K562 (cell line): ENCODE data around the gene TRMT1. TPM values are rescaled to one million over a fixed set of nuclear protein-coding genes. Genes with fewer than 3 reads are reported as not detected.

Experiments used
- HIVEP1 ChIP-seq: fragments of 250-450 bp; sonication (Bioruptor Pico); IDR thresholded peaks from 2 replicates; pipeline ENCODE4 v1.4.0; 2020; ENCODE audit warnings: mild to moderate bottlenecking
- MAFK ChIP-seq: IDR thresholded peaks from 2 replicates; pipeline ENCODE4 v1.6.1; 2011; ENCODE audit warnings: low read length, improper control_type of control experiment
- MYBL2 ChIP-seq, 2 experiments: fragments of 450-650 bp in 1 of 2; sonication (generic) in 1 of 2; formaldehyde crosslinking in 1 of 2; IDR thresholded peaks; 2 replicates each; pipeline versions ENCODE4 v1.6.1 to v1.8.1; 2017 to 2022; ENCODE audit warnings: borderline replicate concordance in 1 of 2, inconsistent platforms in 1 of 2, low read depth in 1 of 2, mild to moderate bottlenecking in 1 of 2, missing genetic modification reagents in 1 of 2, moderate library complexity in 1 of 2
- NCOA4 ChIP-seq: fragments of 450-650 bp; IDR thresholded peaks from 2 replicates; pipeline ENCODE4 v1.6.1; 2018; ENCODE audit warnings: mild to moderate bottlenecking; ENCODE audit not compliant: partially characterized antibody
- NFYB ChIP-seq: IDR thresholded peaks from 2 replicates; pipeline ENCODE4 v1.6.1; 2011; ENCODE audit warnings: mild to moderate bottlenecking, moderate library complexity; ENCODE audit not compliant: insufficient read length; ENCODE audit errors: extremely low read depth
- POLR3A ChIP-seq: IDR thresholded peaks from 2 replicates; pipeline ENCODE4 v1.6.1; 2011; ENCODE audit warnings: borderline replicate concordance, mild to moderate bottlenecking, moderate library complexity; ENCODE audit not compliant: insufficient read length, insufficient read depth; ENCODE audit errors: extremely low read depth
- SMAD2 ChIP-seq: fragments of 150-350 bp; IDR thresholded peaks from 2 replicates; pipeline ENCODE4 v1.6.1; 2014; ENCODE audit warnings: low read depth, mild to moderate bottlenecking, low read length
- SRSF7 ChIP-seq: fragments of 200-400 bp; formaldehyde crosslinking; optimal IDR thresholded peaks from 2 replicates; pipeline ENCODE3; 2017; ENCODE audit warnings: mild to moderate bottlenecking, low read depth, low read length
- TAL1 ChIP-seq: fragments of 450-650 bp; IDR thresholded peaks from 2 replicates; pipeline ENCODE4 v1.6.1; 2016; ENCODE audit warnings: mild to moderate bottlenecking
- XRCC5 ChIP-seq: fragments of 200-400 bp; formaldehyde crosslinking; IDR thresholded peaks from 2 replicates; pipeline ENCODE4 v1.6.1; 2017; ENCODE audit warnings: low read depth, mild to moderate bottlenecking, low read length
- ZFP1 ChIP-seq: fragments of 450-650 bp; formaldehyde crosslinking; IDR thresholded peaks from 2 replicates; pipeline ENCODE4 v1.4.0; 2020; ENCODE audit warnings: mild to moderate bottlenecking, mixed read lengths
- polyA plus RNA-seq, 8 experiments: library from polyadenylated mRNA; depleted of rRNA in 4 of 8; stranded (reverse) in 5 of 8; unstranded in 3 of 8; fragments of >200 nt; fragmentation: Nextera tagmentation in 2 of 8; fragmentation: Illumina TruSeq in 1 of 8; extraction: Ambion mirVana in 2 of 8; extraction: Trizol in 1 of 8; gene quantifications; 2 replicates each; pipeline versions ENCODE4 v1.2.1 to v1.2.3, GENCODE V29; 2011 to 2014; ENCODE audit warnings: inconsistent platforms in 1 of 8, missing spikeins in 1 of 8
- total RNA-seq, 7 experiments: library from RNA; depleted of rRNA in 6 of 7; stranded (reverse); fragments of >200 nt in 6 of 7; fragmentation: Illumina TruSeq in 2 of 7; extraction: Trizol in 2 of 7; gene quantifications; 2 replicates each; pipeline versions ENCODE4 v1.2.1 to v1.2.3, GENCODE V29; 2011 to 2021; ENCODE audit warnings: low replicate concordance in 1 of 7
- TF ChIP-seq, protein P1 (sequence below): sonication (generic); formaldehyde crosslinking; IDR thresholded peaks from 2 replicates; pipeline ENCODE4 v1.8.1; 2022; ENCODE audit warnings: missing genetic modification reagents
- TF ChIP-seq, protein P2 (sequence below), 2 experiments: fragments of 450-650 bp; formaldehyde crosslinking in 1 of 2; IDR thresholded peaks; 2 replicates each; pipeline versions ENCODE4 v1.4.0 to v1.6.1; 2014 to 2020; ENCODE audit warnings: mild to moderate bottlenecking in 2 of 2, borderline replicate concordance in 1 of 2, low read depth in 1 of 2
- TF ChIP-seq, protein P3 (sequence below): fragments of 250-450 bp; sonication (Bioruptor Pico); IDR thresholded peaks from 2 replicates; pipeline ENCODE4 v1.4.0; 2020; ENCODE audit warnings: mild to moderate bottlenecking, moderate library complexity
- TF ChIP-seq, protein P4 (sequence below): sonication (generic); formaldehyde crosslinking; IDR thresholded peaks from 2 replicates; pipeline ENCODE4 v1.9.0; 2022; ENCODE audit warnings: mild to moderate bottlenecking, missing genetic modification reagents

The TRMT1 gene
- total and polyA plus RNA-seq, 9 of the 15 experiments (the other 6 are each of a cell fraction or from before 2014, with no cell fraction given), result 5.8 to 158 (median 54.3) TPM

DNA sequence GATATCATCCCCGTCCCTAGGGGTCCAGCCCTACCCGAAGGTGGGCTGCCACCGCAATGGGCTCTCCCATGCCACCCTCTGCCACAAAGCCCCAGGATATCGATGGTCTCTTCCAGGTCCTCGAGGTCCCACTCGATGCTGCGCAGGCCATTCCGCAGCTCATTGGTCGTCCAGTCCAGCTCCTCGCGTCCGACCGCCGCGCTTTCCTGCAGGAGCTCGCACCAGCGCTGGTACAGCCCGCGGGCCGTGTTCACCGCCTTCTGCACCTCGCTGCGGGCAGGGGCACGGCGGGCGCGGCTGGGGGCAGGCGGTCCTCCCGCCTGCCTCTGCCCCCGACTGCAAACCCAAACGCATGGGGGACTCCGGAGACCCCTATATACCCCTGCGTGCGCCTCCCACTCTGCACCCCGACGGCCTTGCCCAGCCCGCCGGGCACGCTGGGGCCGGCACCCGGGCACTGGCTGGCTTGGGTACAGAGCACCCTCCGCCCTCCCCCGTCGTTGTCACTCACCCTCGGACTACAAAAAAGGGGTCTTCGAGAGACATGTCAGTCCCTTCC, 33.2 kb upstream of the TRMT1 start (continued):
- TF ChIP-seq, protein P1, sequence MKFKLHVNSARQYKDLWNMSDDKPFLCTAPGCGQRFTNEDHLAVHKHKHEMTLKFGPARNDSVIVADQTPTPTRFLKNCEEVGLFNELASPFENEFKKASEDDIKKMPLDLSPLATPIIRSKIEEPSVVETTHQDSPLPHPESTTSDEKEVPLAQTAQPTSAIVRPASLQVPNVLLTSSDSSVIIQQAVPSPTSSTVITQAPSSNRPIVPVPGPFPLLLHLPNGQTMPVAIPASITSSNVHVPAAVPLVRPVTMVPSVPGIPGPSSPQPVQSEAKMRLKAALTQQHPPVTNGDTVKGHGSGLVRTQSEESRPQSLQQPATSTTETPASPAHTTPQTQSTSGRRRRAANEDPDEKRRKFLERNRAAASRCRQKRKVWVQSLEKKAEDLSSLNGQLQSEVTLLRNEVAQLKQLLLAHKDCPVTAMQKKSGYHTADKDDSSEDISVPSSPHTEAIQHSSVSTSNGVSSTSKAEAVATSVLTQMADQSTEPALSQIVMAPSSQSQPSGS (CRISPR knock-in tag), result no peak
- TF ChIP-seq MAFK, result no peak
- TF ChIP-seq NFYB, result no peak
- no peak for TF ChIP-seq POLR3A
- TF ChIP-seq, protein P2, sequence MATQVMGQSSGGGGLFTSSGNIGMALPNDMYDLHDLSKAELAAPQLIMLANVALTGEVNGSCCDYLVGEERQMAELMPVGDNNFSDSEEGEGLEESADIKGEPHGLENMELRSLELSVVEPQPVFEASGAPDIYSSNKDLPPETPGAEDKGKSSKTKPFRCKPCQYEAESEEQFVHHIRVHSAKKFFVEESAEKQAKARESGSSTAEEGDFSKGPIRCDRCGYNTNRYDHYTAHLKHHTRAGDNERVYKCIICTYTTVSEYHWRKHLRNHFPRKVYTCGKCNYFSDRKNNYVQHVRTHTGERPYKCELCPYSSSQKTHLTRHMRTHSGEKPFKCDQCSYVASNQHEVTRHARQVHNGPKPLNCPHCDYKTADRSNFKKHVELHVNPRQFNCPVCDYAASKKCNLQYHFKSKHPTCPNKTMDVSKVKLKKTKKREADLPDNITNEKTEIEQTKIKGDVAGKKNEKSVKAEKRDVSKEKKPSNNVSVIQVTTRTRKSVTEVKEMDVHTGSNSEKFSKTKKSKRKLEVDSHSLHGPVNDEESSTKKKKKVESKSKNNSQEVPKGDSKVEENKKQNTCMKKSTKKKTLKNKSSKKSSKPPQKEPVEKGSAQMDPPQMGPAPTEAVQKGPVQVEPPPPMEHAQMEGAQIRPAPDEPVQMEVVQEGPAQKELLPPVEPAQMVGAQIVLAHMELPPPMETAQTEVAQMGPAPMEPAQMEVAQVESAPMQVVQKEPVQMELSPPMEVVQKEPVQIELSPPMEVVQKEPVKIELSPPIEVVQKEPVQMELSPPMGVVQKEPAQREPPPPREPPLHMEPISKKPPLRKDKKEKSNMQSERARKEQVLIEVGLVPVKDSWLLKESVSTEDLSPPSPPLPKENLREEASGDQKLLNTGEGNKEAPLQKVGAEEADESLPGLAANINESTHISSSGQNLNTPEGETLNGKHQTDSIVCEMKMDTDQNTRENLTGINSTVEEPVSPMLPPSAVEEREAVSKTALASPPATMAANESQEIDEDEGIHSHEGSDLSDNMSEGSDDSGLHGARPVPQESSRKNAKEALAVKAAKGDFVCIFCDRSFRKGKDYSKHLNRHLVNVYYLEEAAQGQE (IDR thresholded peaks at IDR 0.05; ENCODE audit: borderline replicate concordance), result no peak
- TF ChIP-seq, protein P2 (CRISPR knock-in tag; IDR thresholded peaks at IDR 0.05; ENCODE audit: low read depth), result no peak
- no peak for TF ChIP-seq ZFP1 (CRISPR knock-in tag)
- no peak for TF ChIP-seq XRCC5
- TF ChIP-seq, protein P3, sequence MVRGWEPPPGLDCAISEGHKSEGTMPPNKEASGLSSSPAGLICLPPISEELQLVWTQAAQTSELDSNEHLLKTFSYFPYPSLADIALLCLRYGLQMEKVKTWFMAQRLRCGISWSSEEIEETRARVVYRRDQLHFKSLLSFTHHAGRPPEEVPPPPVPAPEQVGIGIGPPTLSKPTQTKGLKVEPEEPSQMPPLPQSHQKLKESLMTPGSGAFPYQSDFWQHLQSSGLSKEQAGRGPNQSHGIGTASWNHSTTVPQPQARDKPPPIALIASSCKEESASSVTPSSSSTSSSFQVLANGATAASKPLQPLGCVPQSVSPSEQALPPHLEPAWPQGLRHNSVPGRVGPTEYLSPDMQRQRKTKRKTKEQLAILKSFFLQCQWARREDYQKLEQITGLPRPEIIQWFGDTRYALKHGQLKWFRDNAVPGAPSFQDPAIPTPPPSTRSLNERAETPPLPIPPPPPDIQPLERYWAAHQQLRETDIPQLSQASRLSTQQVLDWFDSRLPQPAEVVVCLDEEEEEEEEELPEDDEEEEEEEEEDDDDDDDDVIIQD (CRISPR knock-in tag), result 0 out of 2 replicates have a peak, but pooled peaks have one; percentile 10
- TF ChIP-seq HIVEP1 (CRISPR knock-in tag), result no peak
- no peak for TF ChIP-seq SMAD2
- TF ChIP-seq, protein P4, sequence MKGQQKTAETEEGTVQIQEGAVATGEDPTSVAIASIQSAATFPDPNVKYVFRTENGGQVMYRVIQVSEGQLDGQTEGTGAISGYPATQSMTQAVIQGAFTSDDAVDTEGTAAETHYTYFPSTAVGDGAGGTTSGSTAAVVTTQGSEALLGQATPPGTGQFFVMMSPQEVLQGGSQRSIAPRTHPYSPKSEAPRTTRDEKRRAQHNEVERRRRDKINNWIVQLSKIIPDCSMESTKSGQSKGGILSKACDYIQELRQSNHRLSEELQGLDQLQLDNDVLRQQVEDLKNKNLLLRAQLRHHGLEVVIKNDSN (CRISPR knock-in tag), result no peak
- no peak for TF ChIP-seq TAL1
- TF ChIP-seq MYBL2 (IDR thresholded peaks at IDR 0.05; ENCODE audit: low read depth), result no peak
- no peak for TF ChIP-seq MYBL2 (CRISPR knock-in tag; IDR thresholded peaks at IDR 0.05; ENCODE audit: borderline replicate concordance)
- no peak for TF ChIP-seq SRSF7
- TF ChIP-seq NCOA4, result no peak
